NCI-H748 treated with DMSO at 0.1 percent for 48 hours (cell line): ENCODE measurements around the gene SSTR4.
A peak's percentile ranks its signal among the peaks of the same experiment; 100 is the strongest.

ENCODE experiments used
- DNase-seq: peaks from one replicate; lab custom pipeline; 2025; lab: John Stamatoyannopoulos, UW

The SSTR4 gene

GRCh38 chr20:23065266-23066201 lies 30.4 kb downstream of the SSTR4 start:
- DNase-seq = no peak

GRCh38 chr20:23066772-23067171 lies 31.7 kb downstream of the SSTR4 start:
- DNase-seq = no peak

- DNase-seq = no peak
Observed at GRCh38 chr20:23068283-23068682, 33.2 kb downstream of the SSTR4 start.

- DNase-seq = no peak
Observed at GRCh38 chr20:23069108-23069507, 34.0 kb downstream of the SSTR4 start.

GRCh38 chr20:23071398-23071797 lies 36.3 kb downstream of the SSTR4 start:
- DNase-seq = no peak

- no peak for DNase-seq
Observed at GRCh38 chr20:23071996-23072395, 36.9 kb downstream of the SSTR4 start.

- no peak for DNase-seq
Observed at GRCh38 chr20:23072892-23073586, 37.9 kb downstream of the SSTR4 start.

- DNase-seq = no peak
Observed at GRCh38 chr20:23074052-23074451, 38.9 kb downstream of the SSTR4 start.

GRCh38 chr20:23077277-23077676 lies 42.2 kb downstream of the SSTR4 start:
- no peak for DNase-seq

- DNase-seq = no peak
Observed at GRCh38 chr20:23078351-23079015, 43.4 kb downstream of the SSTR4 start.

- peak; percentile 93 for DNase-seq
Observed at GRCh38 chr20:23079016-23079351, 43.9 kb downstream of the SSTR4 start.

- DNase-seq = no peak
Observed at GRCh38 chr20:23079926-23080325, 44.8 kb downstream of the SSTR4 start.

- no peak for DNase-seq
Observed at GRCh38 chr20:23080521-23080920, 45.4 kb downstream of the SSTR4 start.

- DNase-seq = no peak
Observed at GRCh38 chr20:23081263-23081819, 46.2 kb downstream of the SSTR4 start.

GRCh38 chr20:23082846-23083552 lies 47.9 kb downstream of the SSTR4 start:
- DNase-seq = no peak

GRCh38 chr20:23083553-23084220 lies 48.6 kb downstream of the SSTR4 start:
- DNase-seq = no peak

GRCh38 chr20:23084282-23084844 lies 49.3 kb downstream of the SSTR4 start:
- no peak for DNase-seq

GRCh38 chr20:23084845-23085365 lies 49.8 kb downstream of the SSTR4 start:
- no peak for DNase-seq

- no peak for DNase-seq
Observed at GRCh38 chr20:23085436-23086055, 50.4 kb downstream of the SSTR4 start.

GRCh38 chr20:23086056-23086566 lies 51.0 kb downstream of the SSTR4 start, which contains the start of gene CD93:
TSS of gene CD93 (minus strand) at chr20:23086324. CDS start at chr20:23086192, 132 bp downstream.
- DNase-seq = no peak
